GM08714 (cell line): ENCODE measurements around the gene ZNF217.
A peak's percentile ranks its signal among the peaks of the same experiment; 100 is the strongest.
"Not testable (repeated sequence)": the region's sequence is repeated elsewhere in the genome, so short reads cannot be mapped to it uniquely, and the experiment has no call there.

Experiments
- H3K4me3 ChIP-seq: fragments of 200-500 bp; sonication (Bioruptor generic); 2 replicates; pipeline ENCODE4 v1.5.1; 2014; ENCODE audit warnings: mild to moderate bottlenecking, low read length, inconsistent platforms
- ZNF274 ChIP-seq: IDR thresholded peaks from 2 replicates; pipeline ENCODE4 v1.6.1; 2012; ENCODE audit warnings: mild to moderate bottlenecking, low read depth, low read length

ZNF217 gene

GRCh38 chr20:53609491-53610445, 16.1 kb upstream of the ZNF217 start:
- no peak for TF ChIP-seq ZNF274
- H3K4me3 ChIP-seq = peak overlapping the region; percentile 54; the same call in 1 of the 2 replicates

- H3K4me3 ChIP-seq = no peak overlapping the region
- TF ChIP-seq ZNF274 = no peak
Observed at GRCh38 chr20:53608456-53609452, 15.1 kb upstream of the ZNF217 start.

- no peak overlapping the region for H3K4me3 ChIP-seq
- no peak for TF ChIP-seq ZNF274
Observed at GRCh38 chr20:53608071-53608455, 14.4 kb upstream of the ZNF217 start.

- H3K4me3 ChIP-seq = no peak overlapping the region
Observed at GRCh38 chr20:53606364-53606985, 12.8 kb upstream of the ZNF217 start.

GRCh38 chr20:53605401-53605800, 11.8 kb upstream of the ZNF217 start:
- not testable (repeated sequence) for H3K4me3 ChIP-seq

More at GRCh38 chr20:53606364-53606985, 12.8 kb upstream of the ZNF217 start:
- no peak for TF ChIP-seq ZNF274

- not testable (repeated sequence) for H3K4me3 ChIP-seq
Observed at GRCh38 chr20:53604846-53605245, 11.2 kb upstream of the ZNF217 start.

GRCh38 chr20:53602661-53603060, 9.0 kb upstream of the ZNF217 start:
- no peak overlapping the region for H3K4me3 ChIP-seq
- no peak for TF ChIP-seq ZNF274

- no peak for TF ChIP-seq ZNF274
- no peak overlapping the region for H3K4me3 ChIP-seq
Observed at GRCh38 chr20:53599910-53600632, 6.4 kb upstream of the ZNF217 start.

- no peak overlapping the region for H3K4me3 ChIP-seq
- TF ChIP-seq ZNF274 = no peak
Observed at GRCh38 chr20:53599378-53599777, 5.7 kb upstream of the ZNF217 start.

- H3K4me3 ChIP-seq = no peak overlapping the region
- no peak for TF ChIP-seq ZNF274
Observed at GRCh38 chr20:53599044-53599362, 5.4 kb upstream of the ZNF217 start.

GRCh38 chr20:53598140-53599043, 4.8 kb upstream of the ZNF217 start:
- TF ChIP-seq ZNF274 = no peak
- no peak overlapping the region for H3K4me3 ChIP-seq

GRCh38 chr20:53597521-53598120, 4.0 kb upstream of the ZNF217 start:
- TF ChIP-seq ZNF274 = no peak

GRCh38 chr20:53597030-53597482, 3.4 kb upstream of the ZNF217 start:
- peak overlapping the region; percentile 33; the same call in 1 of the 2 replicates for H3K4me3 ChIP-seq

More at GRCh38 chr20:53597521-53598120, 4.0 kb upstream of the ZNF217 start:
- no peak overlapping the region for H3K4me3 ChIP-seq

GRCh38 chr20:53596189-53597001, 2.8 kb upstream of the ZNF217 start:
- peak overlapping the region; percentile 33 for H3K4me3 ChIP-seq

More at GRCh38 chr20:53597030-53597482, 3.4 kb upstream of the ZNF217 start:
- TF ChIP-seq ZNF274 = no peak

- not testable (repeated sequence) for H3K4me3 ChIP-seq
Observed at GRCh38 chr20:53595742-53596141, 2.1 kb upstream of the ZNF217 start.
